HEK293 (cell line): ENCODE data around the gene KIF26B.

ENCODE experiments used
- CTCF ChIA-PET: fragments of 350-600 bp; formaldehyde crosslinking; extraction: SDS; loops from one replicate; lab custom pipeline; 2021; ENCODE audit warnings: antibody characterized with exemption; lab: Yijun Ruan, JAX
- POLR2A ChIA-PET: fragments of 300-600 bp; formaldehyde crosslinking; extraction: SDS; loops from one replicate; lab custom pipeline; 2020; ENCODE audit warnings: antibody characterized with exemption, inconsistent platforms; lab: Yijun Ruan, JAX
- H3K27ac ChIP-seq: fragments of 200-500 bp; sonication (Bioruptor generic); 2 replicates; pipeline ENCODE4 v1.5.1; 2014; ENCODE audit warnings: low read depth, low read length, control low read depth, inconsistent platforms; ENCODE audit errors: extremely low read depth
- H3K36me3 ChIP-seq, 2 experiments: fragments of 200-500 bp in 1 of 2; sonication (Bioruptor generic) in 1 of 2; 1 replicate in 1 of 2; 2 replicates in 1 of 2; pipeline ENCODE4 v1.5.1; 2014 to 2017; ENCODE audit warnings: inconsistent platforms in 2 of 2, low read length in 2 of 2; ENCODE audit not compliant: control insufficient read depth in 2 of 2, insufficient read depth in 1 of 2
- H3K4me1 ChIP-seq: fragments of 200-500 bp; sonication (Bioruptor generic); 2 replicates; pipeline ENCODE4 v1.5.1; 2014; ENCODE audit warnings: mild to moderate bottlenecking, low read length, inconsistent platforms; ENCODE audit not compliant: control insufficient read depth, insufficient read depth
- H3K4me3 ChIP-seq: 2 replicates; pipeline ENCODE4 v1.5.1; 2011; ENCODE audit warnings: low read depth, mild to moderate bottlenecking, control low read depth, low read length, moderate library complexity
- H3K9me3 ChIP-seq: fragments of 200-500 bp; sonication (Bioruptor generic); 2 replicates; pipeline ENCODE4 v1.5.1; 2014; ENCODE audit warnings: low read depth, low read length, inconsistent platforms; ENCODE audit not compliant: control insufficient read depth, insufficient read depth
- FEZF1 ChIP-seq: fragments of 450-650 bp; formaldehyde crosslinking; IDR thresholded peaks from 2 replicates; pipeline ENCODE4 v1.5.1; 2016; ENCODE audit warnings: missing biosample characterization, missing genetic modification characterization
- KLF8 ChIP-seq: fragments of 450-650 bp; formaldehyde crosslinking; IDR thresholded peaks from 2 replicates; pipeline ENCODE4 v1.5.1; 2016; ENCODE audit warnings: missing biosample characterization, missing genetic modification characterization
- MYNN ChIP-seq: fragments of 450-650 bp; formaldehyde crosslinking; IDR thresholded peaks from 2 replicates; pipeline ENCODE4 v1.5.1; 2016; ENCODE audit warnings: missing biosample characterization, missing genetic modification characterization, borderline replicate concordance
- PRDM10 ChIP-seq: fragments of 450-650 bp; formaldehyde crosslinking; IDR thresholded peaks from 2 replicates; pipeline ENCODE4 v1.5.1; 2016; ENCODE audit warnings: missing biosample characterization, missing genetic modification characterization
- YY2 ChIP-seq: fragments of 450-650 bp; formaldehyde crosslinking; IDR thresholded peaks from 2 replicates; pipeline ENCODE4 v1.5.1; 2016; ENCODE audit warnings: missing biosample characterization, missing genetic modification characterization
- ZFP41 ChIP-seq: fragments of 450-650 bp; formaldehyde crosslinking; IDR thresholded peaks from 2 replicates; pipeline ENCODE4 v1.5.1; 2016; ENCODE audit warnings: missing biosample characterization, missing genetic modification characterization, borderline replicate concordance
- ZIC2 ChIP-seq: fragments of 450-650 bp; formaldehyde crosslinking; IDR thresholded peaks from 2 replicates; pipeline ENCODE4 v1.5.1; 2016; ENCODE audit warnings: missing biosample characterization, missing genetic modification characterization
- ZNF114 ChIP-seq: fragments of 450-650 bp; formaldehyde crosslinking; IDR thresholded peaks from 2 replicates; pipeline ENCODE4 v1.5.0; 2017; ENCODE audit warnings: missing biosample characterization, missing genetic modification characterization
- ZNF155 ChIP-seq: fragments of 450-650 bp; formaldehyde crosslinking; IDR thresholded peaks from 2 replicates; pipeline ENCODE4 v1.5.1; 2016; ENCODE audit warnings: missing biosample characterization, missing genetic modification characterization
- ZNF23 ChIP-seq: fragments of 450-650 bp; formaldehyde crosslinking; IDR thresholded peaks from 2 replicates; pipeline ENCODE4 v1.5.1; 2016; ENCODE audit warnings: missing biosample characterization, missing genetic modification characterization, borderline replicate concordance
- ZNF266 ChIP-seq: fragments of 450-650 bp; formaldehyde crosslinking; IDR thresholded peaks from 2 replicates; pipeline ENCODE4 v1.5.1; 2016; ENCODE audit warnings: missing biosample characterization, missing genetic modification characterization, low read depth
- ZNF350 ChIP-seq: fragments of 450-650 bp; formaldehyde crosslinking; IDR thresholded peaks from 2 replicates; pipeline ENCODE4 v1.5.0; 2017; ENCODE audit warnings: missing biosample characterization, mild to moderate bottlenecking, missing genetic modification characterization
- ZNF391 ChIP-seq: fragments of 450-650 bp; formaldehyde crosslinking; IDR thresholded peaks from 2 replicates; pipeline ENCODE4 v1.5.1; 2016; ENCODE audit warnings: low read depth, missing biosample characterization, missing genetic modification characterization, borderline replicate concordance
- ZNF394 ChIP-seq: fragments of 450-650 bp; formaldehyde crosslinking; IDR thresholded peaks from 2 replicates; pipeline ENCODE4 v1.5.1; 2016; ENCODE audit warnings: missing biosample characterization, missing genetic modification characterization, mild to moderate bottlenecking, moderate library complexity, borderline replicate concordance
- ZNF529 ChIP-seq: fragments of 450-650 bp; formaldehyde crosslinking; IDR thresholded peaks from 2 replicates; pipeline ENCODE4 v1.5.1; 2017; ENCODE audit warnings: missing genetic modification characterization, missing biosample characterization; ENCODE audit not compliant: insufficient replicate concordance
- ZNF580 ChIP-seq: fragments of 450-650 bp; formaldehyde crosslinking; IDR thresholded peaks from 2 replicates; pipeline ENCODE4 v1.5.1; 2016; ENCODE audit warnings: missing biosample characterization, missing genetic modification characterization
- ZNF707 ChIP-seq: fragments of 450-650 bp; formaldehyde crosslinking; IDR thresholded peaks from 2 replicates; pipeline ENCODE4 v1.5.1; 2016; ENCODE audit warnings: missing biosample characterization, missing genetic modification characterization
- ZNF791 ChIP-seq: fragments of 450-650 bp; formaldehyde crosslinking; IDR thresholded peaks from 2 replicates; pipeline ENCODE4 v1.5.1; 2016; ENCODE audit warnings: missing biosample characterization, missing genetic modification characterization
- TF ChIP-seq, protein P1 (sequence below): fragments of 450-650 bp; formaldehyde crosslinking; IDR thresholded peaks from 2 replicates; pipeline ENCODE4; 2016; ENCODE audit warnings: missing biosample characterization, missing genetic modification characterization
- TF ChIP-seq, protein P2 (sequence below): sonication (generic); formaldehyde crosslinking; IDR thresholded peaks from 2 replicates; pipeline ENCODE4 v1.8.1; 2022; ENCODE audit warnings: mild to moderate bottlenecking, moderate library complexity, missing genetic modification reagents

The KIF26B gene

DNA sequence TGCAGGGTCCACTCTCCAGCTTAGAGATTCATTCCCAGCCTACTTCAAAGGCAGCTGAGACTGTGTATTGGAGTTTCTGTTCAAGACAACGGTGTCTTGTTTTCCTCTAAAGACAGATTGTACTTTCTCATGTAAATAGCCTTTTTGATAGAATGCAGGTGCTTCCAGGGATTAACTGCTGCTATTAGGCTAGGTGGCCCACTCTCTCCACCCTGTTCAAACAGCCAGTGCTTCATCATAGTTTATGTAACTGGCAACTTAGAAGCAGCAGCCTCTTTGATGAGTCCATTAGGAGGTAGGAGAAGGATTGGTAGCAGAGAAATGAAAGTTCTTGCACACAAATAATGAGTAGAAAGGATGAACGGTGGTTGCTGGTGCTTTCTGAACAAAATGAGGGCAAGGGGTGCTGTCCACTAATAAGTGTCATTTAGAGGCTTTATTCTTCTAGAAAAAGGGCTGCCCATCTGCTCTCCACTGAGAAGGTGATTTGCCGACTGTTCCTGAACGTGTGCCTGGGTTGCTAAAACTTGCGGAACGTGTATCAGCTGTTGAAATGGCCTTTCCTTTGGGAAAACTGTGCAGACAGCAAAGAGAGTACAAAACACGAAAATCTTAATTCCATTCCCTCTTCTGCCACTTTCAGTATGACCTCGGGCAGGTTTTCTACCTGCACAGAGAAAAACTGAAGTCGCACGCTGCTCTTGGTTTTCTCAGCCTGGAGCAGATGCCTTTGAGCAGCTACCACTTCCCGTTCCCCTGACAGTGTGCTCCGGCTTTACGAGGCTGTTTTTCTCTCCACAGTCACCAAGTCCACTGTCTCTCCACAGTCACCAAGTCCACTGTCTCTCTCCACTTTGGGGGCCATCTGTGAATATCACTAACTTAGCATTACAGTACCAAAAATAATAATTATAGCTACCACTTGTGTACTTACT is 228.9 kb downstream of the KIF26B start:
- no peak overlapping the region for H3K4me3 ChIP-seq
- ChIA-PET POLR2A (interaction anchor here (0.6 kb wide), 1 partner anchor 134 kb away, joined by 8 read pairs; no protein-coding TSS in a partner anchor), CTCF (no interaction called here)

GRCh38 chr1:245386297-245386971 is 231.6 kb downstream of the KIF26B start:
- H3K9me3 ChIP-seq, result no peaks in the 10 kb centered on the region
- H3K27ac ChIP-seq, result no peak overlapping the region
- no peak overlapping the region for H3K4me3 ChIP-seq
- no peak for TF ChIP-seq ZNF707 (tag by site-specific recombination)
- no peak for TF ChIP-seq ZNF23 (tag by site-specific recombination)
- TF ChIP-seq KLF8, result no peak
- TF ChIP-seq ZNF155 (tag by site-specific recombination), result no peak
- TF ChIP-seq YY2 (tag by site-specific recombination), result no peak
- no peak for TF ChIP-seq ZNF529 (tag by site-specific recombination)
- ChIA-PET POLR2A (no interaction called here), CTCF (no interaction called here)
- no peaks in the 10 kb centered on the region for H3K4me1 ChIP-seq
- no peaks in the 10 kb centered on the region for H3K36me3 ChIP-seq

More for the DNA sequence above, 228.9 kb downstream of the KIF26B start:
- H3K27ac ChIP-seq, result no peak overlapping the region
- H3K4me1 ChIP-seq, result no peaks in the 10 kb centered on the region
- H3K36me3 ChIP-seq, result no peaks in the 10 kb centered on the region
- no peak for TF ChIP-seq ZNF114
- TF ChIP-seq ZNF394, result no peak
- no peaks in the 10 kb centered on the region for H3K9me3 ChIP-seq

GRCh38 chr1:245388687-245389086 is 233.9 kb downstream of the KIF26B start:
- Histone ChIP-seq H3K4me1 (no peaks in the 10 kb centered on the region), H3K36me3 (no peaks in the 10 kb centered on the region), H3K9me3 (no peaks in the 10 kb centered on the region), H3K27ac (no peak overlapping the region), H3K4me3 (no peak overlapping the region)
- ChIA-PET POLR2A (no interaction called here), CTCF (no interaction called here)
- TF ChIP-seq ZNF391 (no peak), PRDM10 (tag by site-specific recombination) (peak; percentile 60; the same call in 1 of the 2 replicates)
- TF ChIP-seq, all 188 proteins: peak for 1

- ChIA-PET CTCF (interaction anchor here (0.6 kb wide), 1 partner anchor 215 kb away, joined by 3 read pairs; no protein-coding TSS in a partner anchor), POLR2A (no interaction called here)
- no peaks in the 10 kb centered on the region for H3K36me3 ChIP-seq
- no peaks in the 10 kb centered on the region for H3K9me3 ChIP-seq
- no peak overlapping the region for H3K27ac ChIP-seq
- no peak overlapping the region for H3K4me3 ChIP-seq
- no peaks in the 10 kb centered on the region for H3K4me1 ChIP-seq
- no peak for TF ChIP-seq MYNN
- no peak for TF ChIP-seq ZNF580
- no peak for TF ChIP-seq ZNF350 (tag by site-specific recombination)
- TF ChIP-seq ZNF266 (tag by site-specific recombination), result no peak
- TF ChIP-seq, protein P1, sequence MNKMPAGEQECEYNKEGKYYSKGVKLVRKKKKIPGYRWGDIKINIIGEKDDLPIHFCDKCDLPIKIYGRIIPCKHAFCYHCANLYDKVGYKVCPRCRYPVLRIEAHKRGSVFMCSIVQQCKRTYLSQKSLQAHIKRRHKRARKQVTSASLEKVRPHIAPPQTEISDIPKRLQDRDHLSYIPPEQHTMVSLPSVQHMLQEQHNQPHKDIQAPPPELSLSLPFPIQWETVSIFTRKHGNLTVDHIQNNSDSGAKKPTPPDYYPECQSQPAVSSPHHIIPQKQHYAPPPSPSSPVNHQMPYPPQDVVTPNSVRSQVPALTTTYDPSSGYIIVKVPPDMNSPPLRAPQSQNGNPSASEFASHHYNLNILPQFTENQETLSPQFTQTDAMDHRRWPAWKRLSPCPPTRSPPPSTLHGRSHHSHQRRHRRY, result no peak
- TF ChIP-seq, protein P2, sequence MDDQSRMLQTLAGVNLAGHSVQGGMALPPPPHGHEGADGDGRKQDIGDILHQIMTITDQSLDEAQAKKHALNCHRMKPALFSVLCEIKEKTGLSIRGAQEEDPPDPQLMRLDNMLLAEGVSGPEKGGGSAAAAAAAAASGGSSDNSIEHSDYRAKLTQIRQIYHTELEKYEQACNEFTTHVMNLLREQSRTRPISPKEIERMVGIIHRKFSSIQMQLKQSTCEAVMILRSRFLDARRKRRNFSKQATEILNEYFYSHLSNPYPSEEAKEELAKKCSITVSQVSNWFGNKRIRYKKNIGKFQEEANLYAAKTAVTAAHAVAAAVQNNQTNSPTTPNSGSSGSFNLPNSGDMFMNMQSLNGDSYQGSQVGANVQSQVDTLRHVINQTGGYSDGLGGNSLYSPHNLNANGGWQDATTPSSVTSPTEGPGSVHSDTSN (CRISPR knock-in tag), result no peak
- TF ChIP-seq ZIC2, result peak; percentile 55; the same call in 1 of the 2 replicates
- TF ChIP-seq ZFP41, result no peak
- TF ChIP-seq ZNF791 (tag by site-specific recombination), result no peak
- TF ChIP-seq FEZF1, result peak; percentile 57
These were observed 235.1 kb downstream of the KIF26B start for GRCh38 chr1:245389873-245390272.
